IMR-90 (cell line): ENCODE results near the gene IKBKE. TPM values are rescaled to one million over a fixed set of nuclear protein-coding genes. Genes with fewer than 3 reads are reported as not detected.

Experiments
- ATAC-seq: fragments of 200-7000 bp; cut with Tn5 transposase; 2 replicates; pipeline ENCODE4 v1.9.1; 2020; ENCODE audit warnings: low read depth, mild to moderate bottlenecking, moderate library complexity
- BruUV-seq: library from RNA; stranded (reverse); fragments of 400-500 nt; replicated peaks from 2 replicates; lab custom pipeline; 2021; lab: Mats Ljungman, UMichigan
- CTCF ChIA-PET: fragments of 300-600 bp; formaldehyde crosslinking; extraction: SDS; loops from one replicate; lab custom pipeline; 2021; ENCODE audit warnings: antibody characterized with exemption; lab: Yijun Ruan, JAX
- POLR2A ChIA-PET: fragments of 300-600 bp; sonication (Branson Sonifier 250); formaldehyde crosslinking; loops from one replicate; lab custom pipeline; 2022; ENCODE audit warnings: antibody characterized with exemption; ENCODE audit not compliant: unreplicated experiment; lab: Charles Lee
- DNase-seq: peaks from one replicate; pipeline ENCODE4 v3.0.0; 2013
- H2AFZ ChIP-seq: replicated peaks from 2 replicates; pipeline ENCODE3; 2013; ENCODE audit warnings: low read length, mild to moderate bottlenecking; ENCODE audit not compliant: poor library complexity
- H2AK5ac ChIP-seq: 2 replicates; pipeline ENCODE4 v1.6.1; 2013; ENCODE audit warnings: low read depth, low read length, inconsistent platforms
- H2AK9ac ChIP-seq: replicated peaks from 2 replicates; pipeline ENCODE3; 2013; ENCODE audit warnings: mild to moderate bottlenecking, low read depth, low read length, moderate library complexity; ENCODE audit not compliant: poor library complexity
- H2BK120ac ChIP-seq: 2 replicates; pipeline ENCODE4 v1.6.1; 2013; ENCODE audit warnings: low read depth, low read length, inconsistent platforms
- H2BK15ac ChIP-seq: 3 replicates; pipeline ENCODE4 v1.6.1; 2013; ENCODE audit warnings: low read depth, low read length, inconsistent platforms
- H2BK20ac ChIP-seq: 2 replicates; pipeline ENCODE4 v1.6.1; 2013; ENCODE audit warnings: low read depth, mild to moderate bottlenecking, inconsistent platforms, low read length, moderate library complexity
- H2BK5ac ChIP-seq: 2 replicates; pipeline ENCODE4 v1.6.1; 2013; ENCODE audit warnings: mild to moderate bottlenecking, low read depth, low read length, inconsistent platforms; ENCODE audit not compliant: poor library complexity, severe bottlenecking
- H3K14ac ChIP-seq: replicated peaks from 2 replicates; pipeline ENCODE4 v1.6.1; 2013; ENCODE audit warnings: low read depth, low read length, inconsistent platforms
- H3K18ac ChIP-seq: 2 replicates; pipeline ENCODE4 v1.6.1; 2013; ENCODE audit warnings: low read depth, low read length, control low read depth
- H3K23ac ChIP-seq: 2 replicates; pipeline ENCODE4 v1.6.1; 2013; ENCODE audit warnings: low read depth, low read length, inconsistent platforms
- H3K27ac ChIP-seq: 2 replicates; pipeline ENCODE4 v1.5.1; 2013; ENCODE audit warnings: mild to moderate bottlenecking, control low read depth, low read length; ENCODE audit not compliant: insufficient read depth
- H3K27me3 ChIP-seq: 2 replicates; pipeline ENCODE4 v1.6.1; 2013; ENCODE audit warnings: low read length; ENCODE audit not compliant: control insufficient read depth, insufficient read depth
- H3K36me3 ChIP-seq: 2 replicates; pipeline ENCODE4 v1.6.1; 2013; ENCODE audit warnings: low read length, mixed read lengths; ENCODE audit not compliant: control insufficient read depth, insufficient read depth
- H3K4ac ChIP-seq: 2 replicates; pipeline ENCODE4 v1.6.1; 2013; ENCODE audit warnings: low read depth, low read length, inconsistent platforms
- H3K4me1 ChIP-seq: 2 replicates; pipeline ENCODE4 v1.6.1; 2013; ENCODE audit warnings: low read length, mixed read lengths; ENCODE audit not compliant: control insufficient read depth, insufficient read depth
- H3K4me2 ChIP-seq: 2 replicates; pipeline ENCODE4 v1.6.1; 2013; ENCODE audit warnings: low read depth, mild to moderate bottlenecking, control low read depth, low read length, moderate library complexity
- H3K4me3 ChIP-seq: 2 replicates; pipeline ENCODE4 v1.5.1; 2013; ENCODE audit warnings: low read depth, mild to moderate bottlenecking, control low read depth, low read length, moderate library complexity; ENCODE audit not compliant: insufficient read depth
- H3K56ac ChIP-seq: 2 replicates; pipeline ENCODE4 v1.6.1; 2013; ENCODE audit warnings: low read length, inconsistent platforms; ENCODE audit not compliant: insufficient read depth; ENCODE audit errors: extremely low read depth
- H3K79me1 ChIP-seq, 2 experiments: 2 replicates each; pipeline ENCODE4 v1.6.1; 2013; ENCODE audit warnings: low read length in 2 of 2, inconsistent platforms in 1 of 2, low read depth in 1 of 2
- H3K9ac ChIP-seq: 2 replicates; pipeline ENCODE4 v1.6.1; 2013; ENCODE audit warnings: low read depth, low read length, control low read depth
- H3K9me1 ChIP-seq: 2 replicates; pipeline ENCODE4 v1.6.1; 2013; ENCODE audit warnings: low read length, inconsistent platforms; ENCODE audit not compliant: insufficient read depth
- H3K9me3 ChIP-seq: 2 replicates; pipeline ENCODE4 v1.6.1; 2013; ENCODE audit warnings: low read length; ENCODE audit not compliant: control insufficient read depth, insufficient read depth
- H4K20me1 ChIP-seq: 2 replicates; pipeline ENCODE4 v1.6.1; 2013; ENCODE audit warnings: low read length, inconsistent platforms; ENCODE audit not compliant: insufficient read depth
- H4K5ac ChIP-seq: 2 replicates; pipeline ENCODE4 v1.6.1; 2013; ENCODE audit warnings: mild to moderate bottlenecking, low read depth, low read length, control low read depth
- H4K8ac ChIP-seq, 2 experiments: 2 replicates each; pipeline ENCODE4 v1.6.1; 2013; ENCODE audit warnings: low read depth in 2 of 2, low read length in 2 of 2, control low read depth in 1 of 2, inconsistent platforms in 1 of 2
- H4K91ac ChIP-seq: 2 replicates; pipeline ENCODE4 v1.6.1; 2013; ENCODE audit warnings: low read depth, low read length, inconsistent platforms; ENCODE audit not compliant: insufficient read depth
- BHLHE40 ChIP-seq: fragments of 150-350 bp; IDR thresholded peaks from 2 replicates; pipeline ENCODE4 v1.6.1; 2016; ENCODE audit warnings: mild to moderate bottlenecking, low read depth, low read length
- CEBPB ChIP-seq: IDR thresholded peaks from 2 replicates; pipeline ENCODE4 v1.6.1; 2012; ENCODE audit warnings: low read depth, low read length, improper control_type of control experiment
- CHD1 ChIP-seq: IDR thresholded peaks from 2 replicates; pipeline ENCODE4 v1.6.1; 2012; ENCODE audit warnings: low read depth, low read length, improper control_type of control experiment
- CTCF ChIP-seq: conservative IDR thresholded peaks from 2 replicates; pipeline ENCODE4 v1.5.1; 2012; ENCODE audit warnings: mild to moderate bottlenecking, low read depth, low read length, improper control_type of control experiment
- FOS ChIP-seq: fragments of 150-350 bp; IDR thresholded peaks from 2 replicates; pipeline ENCODE4 v1.6.1; 2016; ENCODE audit warnings: low read depth, low read length
- MAFK ChIP-seq: IDR thresholded peaks from 2 replicates; pipeline ENCODE4 v1.6.1; 2012; ENCODE audit warnings: low read depth, low read length, improper control_type of control experiment
- MAZ ChIP-seq: IDR thresholded peaks from 2 replicates; pipeline ENCODE4 v1.6.1; 2012; ENCODE audit warnings: low read depth, mild to moderate bottlenecking, low read length, improper control_type of control experiment, moderate library complexity, borderline replicate concordance
- MXI1 ChIP-seq: IDR thresholded peaks from 2 replicates; pipeline ENCODE4 v1.6.1; 2012; ENCODE audit warnings: low read depth, mild to moderate bottlenecking, low read length, moderate library complexity, borderline replicate concordance
- NFE2L2 ChIP-seq: fragments of 150-350 bp; IDR thresholded peaks from 2 replicates; pipeline ENCODE4 v1.6.1; 2016; ENCODE audit warnings: low read depth, mild to moderate bottlenecking, low read length
- POLR2A ChIP-seq: IDR thresholded peaks from 2 replicates; pipeline ENCODE4 v1.6.1; 2012; ENCODE audit warnings: mild to moderate bottlenecking, low read depth, low read length
- RAD21 ChIP-seq: IDR thresholded peaks from 2 replicates; pipeline ENCODE4 v1.6.1; 2012; ENCODE audit warnings: low read length, improper control_type of control experiment
- RCOR1 ChIP-seq: IDR thresholded peaks from 2 replicates; pipeline ENCODE4 v1.6.1; 2012; ENCODE audit warnings: mild to moderate bottlenecking, low read length, improper control_type of control experiment; ENCODE audit not compliant: insufficient replicate concordance
- RFX5 ChIP-seq: IDR thresholded peaks from 2 replicates; pipeline ENCODE4 v1.8.0; 2012; ENCODE audit warnings: low read depth, mild to moderate bottlenecking, low read length, moderate library complexity
- SMC3 ChIP-seq: fragments of 150-350 bp; IDR thresholded peaks from 2 replicates; pipeline ENCODE4 v1.6.1; 2016; ENCODE audit warnings: low read depth, mild to moderate bottlenecking, antibody characterized with exemption, low read length, moderate library complexity
- USF2 ChIP-seq: fragments of 150-350 bp; IDR thresholded peaks from 2 replicates; pipeline ENCODE4 v1.6.1; 2017; ENCODE audit warnings: mild to moderate bottlenecking, antibody characterized with exemption, low read length, low read depth
- WGBS, 2 experiments: methylation state at CpG; one replicate each; pipeline versions ENCODE4 v1.1.5 to v1.1.7; 2013; ENCODE audit warnings: missing lambda C conversion rate in 2 of 2; ENCODE audit not compliant: insufficient read length in 1 of 2; ENCODE audit errors: extremely low coverage in 2 of 2; 5-methylcytosine and 5-hydroxymethylcytosine counted together
- dilution Hi-C: fragments of 300-500 bp; cut with HindIII; formaldehyde crosslinking; loops from one replicate; pipeline ENCODE4 v1.14.3; 2018; ENCODE audit warnings: low sequenced_read_pairs; ENCODE audit not compliant: unreplicated experiment
- in situ Hi-C: fragments of 300-500 bp; cut with MboI; formaldehyde crosslinking; loops from 3 replicates; pipeline ENCODE4 v1.14.3; 2019; ENCODE audit warnings: low sequenced_read_pairs, inconsistent platforms, mixed read lengths
- intact Hi-C: fragments of 100-400 bp; cut with micrococcal nuclease; formaldehyde crosslinking; loops from 2 replicates; pipeline ENCODE4 v1.10.0; 2022
- polyA plus RNA-seq, 3 experiments: library from polyadenylated mRNA; depleted of rRNA; stranded (reverse); fragments of >200 nt; gene quantifications; 2 replicates each; pipeline ENCODE4 v1.2.3, GENCODE V29; 2012; ENCODE audit warnings: low replicate concordance in 1 of 3
- total RNA-seq: library from RNA; depleted of rRNA; stranded (reverse); fragments of >200 nt; gene quantifications from 2 replicates; pipeline ENCODE4 v1.2.3, GENCODE V29; 2012
- TF ChIP-seq, protein P1 (sequence below): fragments of 150-350 bp; IDR thresholded peaks from 2 replicates; pipeline ENCODE4 v1.6.1; 2016; ENCODE audit warnings: low read depth, mild to moderate bottlenecking, low read length, moderate library complexity, borderline replicate concordance

Gene IKBKE
- total and polyA plus RNA-seq, 2 of the 4 experiments (the other 2 are of a cell fraction) = 20.3 to 24.0 TPM

DNA sequence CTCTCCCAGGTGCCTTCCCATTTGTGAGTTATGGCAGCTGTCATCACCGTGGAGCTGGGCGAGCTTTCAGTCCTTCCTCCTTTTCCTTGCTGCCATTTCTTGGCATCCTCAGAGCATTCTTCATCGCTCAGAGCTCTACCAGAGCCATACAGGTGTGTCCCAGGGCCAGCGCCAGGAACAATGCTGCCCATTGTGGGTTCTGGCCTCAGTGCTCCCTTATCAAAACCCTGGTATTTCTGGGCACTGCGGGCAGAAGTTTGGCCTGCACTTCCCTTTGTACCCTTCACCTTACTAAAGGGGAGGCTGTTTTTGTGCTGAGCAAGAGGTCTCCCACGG is 65.5 kb downstream of the IKBKE start:
- no peaks in the 10 kb centered on the region for H3K4me1 ChIP-seq
- no peak overlapping the region for H2BK120ac ChIP-seq
- DNase-seq = no peak
- H3K56ac ChIP-seq = no peak overlapping the region
- BruUV-seq = no TSS peak
- intact Hi-C loops (no loop called here), in situ Hi-C loops (no loop called here), dilution Hi-C loops (no loop called here)
- 0 out of 2 replicates have a peak, but pooled peaks cover 2% of the 10 kb centered on the region for H3K36me3 ChIP-seq
- H2AFZ ChIP-seq = no peak overlapping the region
- no peak for ATAC-seq
- H3K4me3 ChIP-seq = no peak overlapping the region
- no peaks in the 10 kb centered on the region; the same call in 1 of the 2 replicates for H3K9me1 ChIP-seq
- H3K14ac ChIP-seq = no peak overlapping the region
- no peak overlapping the region for H2BK20ac ChIP-seq
- H3K9ac ChIP-seq = no peak overlapping the region
- H2AK9ac ChIP-seq = no peak overlapping the region
- H3K9me3 ChIP-seq = no peaks in the 10 kb centered on the region
- no peaks in the 10 kb centered on the region; the same call in 1 of the 2 replicates for H3K27me3 ChIP-seq
- no peaks in the 10 kb centered on the region for H3K79me1 ChIP-seq
- H2AK5ac ChIP-seq = no peak overlapping the region
- H3K18ac ChIP-seq = no peak overlapping the region
- no CpG with 5 or more reads among the region's 6 CpGs for WGBS, 2 experiments
- ChIA-PET POLR2A (no interaction called here), CTCF (interaction anchor here (1.6 to 1.8 kb wide), 2 partner anchors 9 kb away, joined by 5 to 6 read pairs; no protein-coding TSS in a partner anchor)
- no peak overlapping the region for H2BK15ac ChIP-seq
- H4K8ac ChIP-seq = no peak overlapping the region
- no peak overlapping the region for H2BK5ac ChIP-seq
- TF ChIP-seq CTCF (no peak), RCOR1 (no peak), SMC3 (no peak), USF2 (no peak), MAZ (no peak), CEBPB (no peak), RAD21 (no peak), BHLHE40 (no peak), POLR2A (no peak), MXI1 (no peak), RFX5 (no peak), FOS (no peak), NFE2L2 (no peak), MAFK (no peak), CHD1 (no peak)
- TF ChIP-seq, protein P1, sequence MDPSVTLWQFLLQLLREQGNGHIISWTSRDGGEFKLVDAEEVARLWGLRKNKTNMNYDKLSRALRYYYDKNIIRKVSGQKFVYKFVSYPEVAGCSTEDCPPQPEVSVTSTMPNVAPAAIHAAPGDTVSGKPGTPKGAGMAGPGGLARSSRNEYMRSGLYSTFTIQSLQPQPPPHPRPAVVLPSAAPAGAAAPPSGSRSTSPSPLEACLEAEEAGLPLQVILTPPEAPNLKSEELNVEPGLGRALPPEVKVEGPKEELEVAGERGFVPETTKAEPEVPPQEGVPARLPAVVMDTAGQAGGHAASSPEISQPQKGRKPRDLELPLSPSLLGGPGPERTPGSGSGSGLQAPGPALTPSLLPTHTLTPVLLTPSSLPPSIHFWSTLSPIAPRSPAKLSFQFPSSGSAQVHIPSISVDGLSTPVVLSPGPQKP = no peak
- H3K4me2 ChIP-seq = no peak overlapping the region
- H4K20me1 ChIP-seq = no peaks in the 10 kb centered on the region
- no peak overlapping the region for H3K23ac ChIP-seq
- no peak overlapping the region for H4K91ac ChIP-seq
- no peak overlapping the region for H4K5ac ChIP-seq
- no peak overlapping the region for H3K27ac ChIP-seq
- no peak overlapping the region for H3K4ac ChIP-seq
